Motor neuron (in vitro differentiated cells): ENCODE results near the gene GADD45B. TPM values are rescaled to one million over a fixed set of nuclear protein-coding genes. Genes with fewer than 3 reads are reported as not detected.
"Not testable (repeated sequence)": the region's sequence is repeated elsewhere in the genome, so short reads cannot be mapped to it uniquely, and the experiment has no call there.

ENCODE experiments used
- ATAC-seq, 8 experiments: fragments of 200-7000 bp; cut with Tn5 transposase; replicated peaks in 6 of 8; 2 replicates each; pipeline ENCODE4 v1.8.0; 2021; ENCODE audit warnings: mild to moderate bottlenecking in 8 of 8, moderate library complexity in 8 of 8
- H3K27ac ChIP-seq, 2 donors: fragments of 250-450 bp; sonication (Bioruptor Pico); 2 replicates each; pipeline ENCODE4 v1.9.0; 2021; ENCODE audit warnings: antibody characterized with exemption in 2 of 2, mild to moderate bottlenecking in 2 of 2, moderate library complexity in 1 of 2
- H3K4me1 ChIP-seq, 2 donors: fragments of 250-450 bp; sonication (Bioruptor Pico); replicated peaks in 1 of 2; 2 replicates each; pipeline ENCODE4 v1.6.1; 2021; ENCODE audit warnings: antibody characterized with exemption in 2 of 2, mild to moderate bottlenecking in 2 of 2, moderate library complexity in 1 of 2
- H3K4me3 ChIP-seq, 5 donors: fragments of 250-450 bp; sonication (Bioruptor Pico); 2 replicates each; pipeline ENCODE4 v1.9.0; 2021; ENCODE audit warnings: antibody characterized with exemption in 5 of 5, mild to moderate bottlenecking in 5 of 5, moderate library complexity in 4 of 5
- WGBS, 10 experiments: fragments of 450-650 bp; shearing (Covaris generic); methylation state at CpG; one replicate each; pipeline ENCODE4 v1.0.0; 2022; 5-methylcytosine and 5-hydroxymethylcytosine counted together
- in situ Hi-C, 9 experiments: fragments of 400-800 bp; cut with MboI; loops; one replicate each; pipeline ENCODE4 v1.15.0; 2021; ENCODE audit warnings: low sequenced_read_pairs in 9 of 9, low pct_unique_long_range_greater_than_20kb in 2 of 9; ENCODE audit not compliant: unreplicated experiment in 9 of 9
- total RNA-seq, 8 experiments: library from RNA; unstranded; fragments of 300-600 nt; gene quantifications; 2 replicates each; pipeline versions ENCODE4 v1.2.3 to v1.2.4, GENCODE V29; 2022

Gene GADD45B
- total RNA-seq, 8 experiments from 2014 or later, result 9.4 to 80.4 (median 20.8) TPM

DNA sequence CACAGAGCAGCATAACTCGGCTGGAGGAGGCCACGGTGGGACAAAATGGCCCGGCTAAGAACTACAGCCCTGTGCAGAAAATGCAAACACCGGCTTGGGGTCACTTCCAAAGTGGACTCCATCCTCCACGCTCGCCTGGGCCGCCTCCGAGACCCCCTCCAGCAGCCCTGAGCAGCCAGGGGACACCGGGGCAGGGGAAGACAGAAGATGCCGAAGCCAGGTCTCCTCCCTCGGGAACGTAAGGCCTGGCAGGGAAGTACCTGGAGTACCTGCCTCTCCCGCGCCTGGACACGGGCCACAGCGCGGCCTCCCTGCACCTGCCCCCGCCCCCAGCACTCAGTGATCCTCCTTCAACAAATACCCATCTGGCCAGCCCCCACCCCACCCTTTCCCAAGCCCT, 24.2 kb upstream of the GADD45B start:
- Histone ChIP-seq H3K27ac (no peak overlapping the region), H3K4me1 (peaks cover 6 to 7% of the 10 kb centered on the region in 2 donors), H3K4me3 (no peak overlapping the region)
- WGBS, 10 experiments, result 100% methylated on average over 2 to 5 of the region's 18 CpGs; no CpG with 5 or more reads in 8 of the 10 experiments
- in situ Hi-C loops, result loop anchor here in 1 of 9 experiments (25.0 kb wide), 1 partner anchor 136 kb away; no protein-coding TSS in a partner anchor
- no peak for ATAC-seq

- in situ Hi-C loops, result loop anchor here in 1 of 9 experiments (25.0 kb wide), 1 partner anchor 134 kb away; no protein-coding TSS in a partner anchor
- whole genome bisulfite sequencing, 10 experiments, result 83 to 100% (median 90%) methylated on average over 2 to 4 of the region's 19 CpGs; no CpG with 5 or more reads in 7 of the 10 experiments
- ATAC-seq, result no peak
- no peak overlapping the region for H3K4me3 ChIP-seq
- H3K27ac ChIP-seq, result no peak overlapping the region
- H3K4me1 ChIP-seq, result peaks cover 6 to 7% of the 10 kb centered on the region in 2 donors
Observed at GRCh38 chr19:2453431-2454025, 22.4 kb upstream of the GADD45B start.

- in situ Hi-C loops, result loop anchor here in 1 of 9 experiments (25.0 kb wide), 1 partner anchor 133 kb away; no protein-coding TSS in a partner anchor
- ATAC-seq, result no peak
- H3K27ac ChIP-seq, result no peak overlapping the region
- 80 to 100% (median 91%) methylated on average over 1 to 7 of the region's 19 CpGs; no CpG with 5 or more reads in 4 of the 10 experiments for WGBS, 10 experiments
- peaks cover 6 to 7% of the 10 kb centered on the region in 2 donors for H3K4me1 ChIP-seq
- H3K4me3 ChIP-seq, result no peak overlapping the region
Observed at GRCh38 chr19:2454199-2454961, 21.5 kb upstream of the GADD45B start.

DNA sequence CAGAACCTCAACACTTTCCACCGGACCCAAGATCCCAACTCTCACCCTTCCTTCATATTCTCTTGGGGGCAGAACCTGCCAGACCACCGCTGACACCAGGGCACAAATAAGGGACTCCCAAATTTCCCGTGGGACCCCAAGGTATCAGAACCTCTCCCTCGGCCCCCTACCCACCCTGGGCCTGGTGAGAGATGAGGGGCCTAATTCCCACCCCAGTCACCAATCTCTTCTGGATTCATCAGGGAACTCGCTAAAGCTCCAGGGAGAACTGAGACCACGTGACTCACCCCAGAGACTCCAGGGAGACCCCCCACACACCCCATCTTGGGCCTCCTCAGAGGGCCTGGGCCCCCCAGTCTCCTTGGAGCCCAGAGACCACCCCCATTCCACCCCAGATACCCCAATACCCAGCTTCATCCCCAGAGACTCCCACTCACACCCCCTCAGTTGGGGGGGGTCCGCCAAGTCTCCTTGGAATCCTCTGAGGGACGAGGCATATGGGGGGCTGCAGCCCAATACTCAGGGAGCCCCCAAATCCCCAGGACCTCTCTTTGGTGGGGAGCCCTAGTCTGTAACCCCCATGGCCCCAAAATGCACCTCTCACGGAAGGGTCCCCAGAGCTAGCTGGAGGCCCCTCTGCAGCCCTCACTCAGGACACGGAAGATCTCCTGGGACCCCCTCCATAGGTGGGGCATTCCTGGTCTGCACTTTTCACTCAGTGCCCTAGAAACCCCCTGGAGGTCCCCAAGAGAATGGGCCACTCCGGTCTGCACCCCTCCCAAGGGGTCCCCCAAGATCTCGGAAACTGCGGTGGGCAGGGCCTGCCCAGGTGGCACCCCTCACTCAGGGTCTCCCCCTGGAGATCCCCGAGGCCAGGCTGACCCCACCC, 20.7 kb upstream of the GADD45B start:
- ATAC-seq, result peak in 1 of 8 experiments; percentile 3
- Histone ChIP-seq H3K4me1 (peaks cover 6 to 7% of the 10 kb centered on the region in 2 donors), H3K27ac (peak overlapping the region in 1 of 2 donors; percentile 84), H3K4me3 (peak overlapping the region; percentile 77 to 100 (median 89))
- 82 to 100% methylated on average over 1 to 2 of the region's 14 CpGs; no CpG with 5 or more reads in 8 of the 10 experiments for WGBS, 10 experiments
- in situ Hi-C loops, result loop anchor here in 1 of 9 experiments (25.0 kb wide), 1 partner anchor 132 kb away; no protein-coding TSS in a partner anchor

- in situ Hi-C loops, result loop anchor here in 1 of 9 experiments (25.0 kb wide), 1 partner anchor 131 kb away; no protein-coding TSS in a partner anchor
- ATAC-seq, result peak; percentile 5 to 34 (median 18)
- WGBS, 10 experiments, result no CpG with 5 or more reads among the region's 62 CpGs
- Histone ChIP-seq H3K27ac (peak overlapping the region; percentile 73 to 84), H3K4me1 (peaks cover 6 to 7% of the 10 kb centered on the region in 2 donors), H3K4me3 (peak overlapping the region; percentile 77 to 100 (median 89))
Observed at GRCh38 chr19:2455851-2456570, 19.9 kb upstream of the GADD45B start.

- in situ Hi-C loops, result loop anchor here in 1 of 9 experiments (25.0 kb wide), 1 partner anchor 130 kb away; no protein-coding TSS in a partner anchor
- Histone ChIP-seq H3K4me1 (peaks cover 6 to 7% of the 10 kb centered on the region in 2 donors), H3K27ac (no peak overlapping the region), H3K4me3 (peak overlapping the region in 4 of 5 donors; percentile 77 to 100 (median 88))
- ATAC-seq, result no peak
- WGBS, 10 experiments, result 77 to 100% (median 94%) methylated on average over 1 to 8 of the region's 8 CpGs; no CpG with 5 or more reads in 1 of the 10 experiments
Observed at GRCh38 chr19:2457394-2458037, 18.4 kb upstream of the GADD45B start.

DNA sequence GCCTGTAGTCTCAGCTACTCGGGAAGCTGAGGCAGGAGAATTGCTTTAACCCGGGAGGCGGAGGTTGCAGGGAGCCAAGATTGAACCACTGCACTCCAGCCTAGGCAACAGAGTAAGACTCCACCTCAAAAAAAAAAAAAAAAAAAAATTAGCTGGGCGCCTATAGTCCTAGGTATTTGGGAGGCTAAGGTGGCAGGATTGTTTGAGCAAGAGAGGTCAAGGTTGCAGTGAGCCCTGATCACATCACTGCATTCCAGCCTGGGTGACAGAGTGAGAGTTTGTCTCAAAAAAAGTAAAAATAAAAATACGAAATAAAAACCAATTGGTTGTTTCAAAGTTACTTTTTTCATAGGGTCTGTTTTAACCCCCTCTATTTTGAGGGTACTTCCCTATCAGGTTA, 17.9 kb upstream of the GADD45B start:
- WGBS, 10 experiments, result 71 to 100% (median 90%) methylated on average over 1 to 5 of the region's 5 CpGs; no CpG with 5 or more reads in 1 of the 10 experiments
- Histone ChIP-seq H3K4me1 (peaks cover 6 to 7% of the 10 kb centered on the region in 2 donors), H3K27ac (no peak overlapping the region), H3K4me3 (no peak overlapping the region)
- ATAC-seq, result no peak
- in situ Hi-C loops, result loop anchor here in 1 of 9 experiments (25.0 kb wide), 1 partner anchor 129 kb away; no protein-coding TSS in a partner anchor

DNA sequence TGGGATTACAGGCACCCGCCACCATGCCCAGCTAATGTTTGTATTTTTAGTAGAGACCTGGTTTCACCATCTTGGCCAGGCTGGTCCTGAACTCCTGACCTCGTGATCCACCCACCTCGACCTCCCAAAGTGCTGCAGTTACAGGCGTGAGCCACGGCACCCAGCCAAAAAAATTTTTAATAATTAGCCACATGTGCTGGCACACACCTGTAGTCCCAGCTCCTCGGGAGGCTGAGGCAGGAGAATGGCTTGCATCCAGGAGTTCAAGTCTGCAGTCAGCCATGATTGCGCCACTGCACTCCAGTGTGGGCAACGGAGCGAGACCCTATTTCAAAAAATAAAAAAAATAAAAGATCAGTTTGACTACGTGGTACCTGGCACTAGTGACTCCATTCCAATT, 17.2 kb upstream of the GADD45B start:
- not testable (repeated sequence) for ATAC-seq, H3K4me1 ChIP-seq, H3K4me3 ChIP-seq, H3K27ac ChIP-seq
- in situ Hi-C loops, result loop anchor here in 1 of 9 experiments (25.0 kb wide), 1 partner anchor 129 kb away; no protein-coding TSS in a partner anchor
- WGBS, 10 experiments, result 80 to 100% (median 97%) methylated on average over 1 to 9 of the region's 10 CpGs; no CpG with 5 or more reads in 3 of the 10 experiments

DNA sequence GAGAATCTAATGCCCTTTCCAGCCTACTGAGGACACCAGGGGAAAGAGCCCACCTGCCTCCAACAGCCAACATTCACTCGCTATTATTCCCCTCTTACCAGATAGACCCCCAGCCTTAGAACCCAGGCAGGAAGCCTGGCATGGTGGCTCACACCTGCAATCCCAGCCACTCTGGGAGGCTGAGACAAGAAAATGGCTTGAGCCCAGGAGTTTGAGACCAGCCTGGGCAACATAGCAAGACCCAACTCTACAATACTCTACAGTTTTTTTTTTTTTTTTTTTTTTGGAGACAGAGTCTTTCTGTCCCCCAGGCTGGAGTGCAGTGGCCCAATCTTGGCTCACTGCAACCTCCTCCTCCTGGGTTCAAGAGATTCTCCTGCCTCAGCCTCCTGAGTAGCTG, 15.7 kb upstream of the GADD45B start:
- in situ Hi-C loops, result loop anchor here in 2 of 9 experiments (10.0 to 25.0 kb wide), 2 partner anchors 127 to 155 kb away; no protein-coding TSS in a partner anchor
- Histone ChIP-seq H3K4me3 (no peak overlapping the region), H3K4me1 (peaks cover 2 to 3% of the 10 kb centered on the region in 2 donors), H3K27ac (no peak overlapping the region)
- no peak for ATAC-seq
- WGBS, 10 experiments, result 100% methylated on average over 1 of the region's 1 CpG; no CpG with 5 or more reads in 7 of the 10 experiments

DNA sequence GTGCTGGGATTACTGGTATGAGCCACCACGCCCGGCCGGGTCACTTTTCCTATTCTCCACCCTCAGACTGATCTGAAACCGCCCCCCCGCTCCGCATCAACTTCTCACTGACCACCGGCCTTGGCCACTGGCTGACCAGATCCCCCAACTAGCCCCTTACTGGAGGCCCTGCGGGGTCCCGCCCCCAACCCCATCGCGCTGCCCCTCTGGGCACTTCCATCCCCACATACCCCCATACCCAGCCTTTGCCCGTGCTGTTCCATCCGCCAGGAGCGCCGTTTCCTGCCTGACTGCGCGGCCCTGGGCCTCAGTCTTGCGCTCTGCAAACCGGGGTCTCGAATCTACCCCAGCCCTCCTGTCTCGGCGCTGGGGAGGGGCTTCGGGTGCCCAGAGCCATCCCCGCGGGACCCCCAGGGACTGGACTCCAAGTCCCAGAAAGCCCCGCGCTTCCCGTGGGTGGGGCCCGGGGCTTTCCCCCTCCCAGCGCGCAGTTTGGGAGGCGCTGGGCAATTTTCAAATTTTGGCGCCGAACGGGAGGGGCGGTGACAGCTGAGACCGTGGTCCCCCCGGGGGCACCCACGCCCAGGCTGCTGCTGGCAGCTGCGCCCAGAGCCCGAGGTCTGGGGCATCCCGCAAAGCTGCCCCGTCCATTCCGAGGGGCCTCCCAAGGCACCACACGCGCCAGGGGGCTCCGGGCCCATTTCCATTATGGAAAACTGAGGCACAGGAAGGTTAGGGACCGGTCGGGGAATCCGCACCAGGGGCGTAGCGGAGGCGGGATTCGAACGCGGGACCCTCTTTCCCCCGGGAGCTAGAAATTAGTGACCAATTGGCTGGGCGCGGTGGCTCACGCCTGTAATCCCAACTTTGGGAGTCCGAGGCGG, 13.9 kb upstream of the GADD45B start:
- ATAC-seq, result peak in 7 of 8 experiments; percentile 7 to 74 (median 24)
- H3K27ac ChIP-seq, result no peak overlapping the region
- in situ Hi-C loops, result loop anchor here in 2 of 9 experiments (10.0 to 25.0 kb wide), 2 partner anchors 125 to 153 kb away; no protein-coding TSS in a partner anchor
- no peaks in the 10 kb centered on the region for H3K4me1 ChIP-seq
- peak overlapping the region; percentile 15 to 29 (median 21) for H3K4me3 ChIP-seq
- 0 to 20% (median 7%) methylated on average over 2 to 17 of the region's 62 CpGs; no CpG with 5 or more reads in 4 of the 10 experiments for WGBS, 10 experiments
